Mesenchymal stem cell (in vitro differentiated cells and primary cell): Measurements from ENCODE around the gene WDR64.

Source experiments
- DNase-seq: peaks from one replicate; pipeline ENCODE4 v3.0.0-alpha.2; 2013
- H2AFZ ChIP-seq: one replicate; pipeline ENCODE4 v1.6.1; 2013; ENCODE audit warnings: low read depth, mild to moderate bottlenecking, control low read depth, inconsistent platforms, low read length, moderate library complexity
- H2AK5ac ChIP-seq: 2 replicates; pipeline ENCODE4 v1.6.1; 2013; ENCODE audit warnings: low read length, moderate library complexity, mild to moderate bottlenecking, inconsistent platforms; ENCODE audit not compliant: severe bottlenecking
- H2BK120ac ChIP-seq: one replicate; pipeline ENCODE4 v1.6.1; 2013; ENCODE audit warnings: low read depth, mild to moderate bottlenecking, inconsistent platforms, low read length, moderate library complexity
- H2BK12ac ChIP-seq, 2 experiments: one replicate each; pipeline ENCODE4 v1.6.1; 2013; ENCODE audit warnings: inconsistent platforms in 2 of 2, low read length in 2 of 2, mild to moderate bottlenecking in 2 of 2, moderate library complexity in 2 of 2, control low read depth in 1 of 2
- H2BK15ac ChIP-seq: one replicate; pipeline ENCODE4 v1.6.1; 2013; ENCODE audit warnings: mild to moderate bottlenecking, low read depth, inconsistent platforms; ENCODE audit not compliant: poor library complexity, severe bottlenecking
- H2BK5ac ChIP-seq: 2 replicates; pipeline ENCODE4 v1.6.1; 2013; ENCODE audit warnings: low read depth, mild to moderate bottlenecking, low read length, control low read depth, inconsistent platforms; ENCODE audit not compliant: poor library complexity, severe bottlenecking
- H3K14ac ChIP-seq, 2 experiments: one replicate each; pipeline ENCODE4 v1.6.1; 2013; ENCODE audit warnings: inconsistent platforms in 2 of 2, low read length in 2 of 2, control low read depth in 1 of 2, mild to moderate bottlenecking in 1 of 2, moderate library complexity in 1 of 2
- H3K18ac ChIP-seq, 2 experiments: one replicate each; pipeline ENCODE4 v1.6.1; 2013; ENCODE audit warnings: inconsistent platforms in 2 of 2, low read length in 2 of 2, control low read depth in 1 of 2, low read depth in 1 of 2, mild to moderate bottlenecking in 1 of 2
- H3K23ac ChIP-seq, 2 experiments: one replicate each; pipeline ENCODE4 v1.6.1; 2013; ENCODE audit warnings: inconsistent platforms in 2 of 2, low read length in 2 of 2, mild to moderate bottlenecking in 2 of 2, moderate library complexity in 2 of 2, control low read depth in 1 of 2
- H3K27ac ChIP-seq: 2 replicates; pipeline ENCODE4 v1.5.1; 2013; ENCODE audit warnings: mild to moderate bottlenecking, moderate library complexity, low read length, control low read depth, inconsistent platforms; ENCODE audit not compliant: poor library complexity, severe bottlenecking
- H3K27me3 ChIP-seq, 2 experiments: 2 replicates each; pipeline versions ENCODE4 v1.6.1 to v1.7.0; 2013; ENCODE audit warnings: low read length in 2 of 2, mild to moderate bottlenecking in 2 of 2, moderate library complexity in 2 of 2, control low read depth in 1 of 2, inconsistent platforms in 1 of 2; ENCODE audit not compliant: control insufficient read depth in 1 of 2, insufficient read depth in 1 of 2
- H3K36me3 ChIP-seq, 2 experiments: 2 replicates each; pipeline versions ENCODE4 v1.6.1 to v1.7.0; 2013; ENCODE audit warnings: low read length in 2 of 2, control low read depth in 1 of 2, inconsistent platforms in 1 of 2, low read depth in 1 of 2, mild to moderate bottlenecking in 1 of 2; ENCODE audit not compliant: insufficient read depth in 2 of 2, control insufficient read depth in 1 of 2
- H3K4ac ChIP-seq, 2 experiments: one replicate each; pipeline ENCODE4 v1.6.1; 2013; ENCODE audit warnings: inconsistent platforms in 2 of 2, low read length in 2 of 2, mild to moderate bottlenecking in 2 of 2, moderate library complexity in 2 of 2, control low read depth in 1 of 2, low read depth in 1 of 2
- H3K4me1 ChIP-seq: 2 replicates; pipeline ENCODE4 v1.6.1; 2013; ENCODE audit warnings: low read depth, low read length, control low read depth; ENCODE audit not compliant: control insufficient read depth, insufficient read depth
- H3K4me2 ChIP-seq: 2 replicates; pipeline ENCODE4 v1.6.1; 2013; ENCODE audit warnings: low read length, mild to moderate bottlenecking, inconsistent platforms; ENCODE audit not compliant: poor library complexity, severe bottlenecking
- H3K4me3 ChIP-seq, 2 experiments: 2 replicates each; pipeline versions ENCODE4 v1.5.1 to v1.7.0; 2013; ENCODE audit warnings: low read length in 2 of 2, mild to moderate bottlenecking in 2 of 2, control low read depth in 1 of 2, low read depth in 1 of 2; ENCODE audit not compliant: insufficient read depth in 1 of 2
- H3K79me1 ChIP-seq: replicated peaks from 2 replicates; pipeline ENCODE4 v1.6.1; 2013; ENCODE audit warnings: mild to moderate bottlenecking, control low read depth, low read length, inconsistent platforms; ENCODE audit not compliant: poor library complexity, severe bottlenecking
- H3K9ac ChIP-seq: 2 replicates; pipeline ENCODE4 v1.7.0; 2013; ENCODE audit warnings: mild to moderate bottlenecking, low read length, moderate library complexity
- H3K9me3 ChIP-seq: 2 replicates; pipeline ENCODE4 v1.7.0; 2013; ENCODE audit warnings: mild to moderate bottlenecking, low read length; ENCODE audit not compliant: control insufficient read depth
- H4K8ac ChIP-seq: one replicate; pipeline ENCODE4 v1.6.1; 2013; ENCODE audit warnings: inconsistent platforms, mild to moderate bottlenecking, low read length, moderate library complexity
- H4K91ac ChIP-seq: one replicate; pipeline ENCODE4 v1.6.1; 2013; ENCODE audit warnings: mild to moderate bottlenecking, low read length, inconsistent platforms
- WGBS: methylation state at CpG from one replicate; pipeline ENCODE4 v1.1.7; 2013; ENCODE audit warnings: mixed read lengths; 5-methylcytosine and 5-hydroxymethylcytosine counted together

The WDR64 gene

DNA sequence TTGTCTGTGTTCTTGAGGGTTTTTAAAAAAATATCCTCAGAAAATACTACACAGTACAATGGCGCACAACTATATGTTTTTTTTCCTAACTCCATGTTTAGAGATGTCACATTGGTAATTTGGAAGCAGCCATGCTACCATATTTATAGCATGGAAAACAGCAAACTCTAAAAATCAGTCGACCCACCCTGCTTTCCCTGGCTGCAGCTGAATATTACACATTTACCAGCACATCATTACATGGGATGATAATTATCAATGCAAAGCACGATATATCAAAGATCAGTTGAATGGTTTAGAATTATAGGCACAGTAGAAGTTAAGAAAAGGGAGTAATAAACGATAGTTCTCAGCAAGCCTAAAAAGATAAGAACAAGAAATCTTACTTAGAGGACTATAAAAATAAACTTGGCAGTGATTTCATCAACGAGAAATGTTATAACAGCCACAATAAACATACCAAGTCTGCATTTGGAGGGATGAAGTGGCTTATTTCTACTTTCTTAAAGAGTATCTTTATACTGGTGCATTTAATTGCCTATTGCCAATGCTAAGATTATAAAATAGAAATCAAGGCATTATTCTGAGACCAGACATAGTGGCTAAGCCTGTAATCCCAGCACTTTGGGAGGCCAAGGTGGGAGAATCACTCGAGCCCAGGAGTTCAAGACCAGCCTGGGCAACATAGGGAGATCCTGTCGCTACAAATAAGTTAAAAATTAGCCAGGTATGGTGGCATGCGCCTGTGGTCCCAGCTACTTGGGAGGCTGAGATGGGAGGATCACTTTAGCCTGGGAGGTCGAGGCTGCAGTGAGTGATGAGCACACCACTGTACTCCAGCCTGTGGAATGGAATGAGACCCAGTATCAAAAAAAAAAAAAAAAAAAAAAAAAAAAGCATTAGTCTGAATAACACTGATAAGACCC, 43.4 kb downstream of the WDR64 start:
- Histone ChIP-seq H4K8ac (no peak overlapping the region), H2BK5ac (no peak overlapping the region), H3K4me2 (no peak overlapping the region), H3K9me3 (no peaks in the 10 kb centered on the region), H2BK12ac (no peak overlapping the region), H4K91ac (no peak overlapping the region), H3K27me3 (no peaks in the 10 kb centered on the region), H2AFZ (no peak overlapping the region), H2AK5ac (no peak overlapping the region), H3K4ac (no peak overlapping the region), H3K9ac (no peak overlapping the region), H3K27ac (no peak overlapping the region), H2BK120ac (no peak overlapping the region), H2BK15ac (no peak overlapping the region), H3K36me3 (no peaks in the 10 kb centered on the region), H3K79me1 (no peaks in the 10 kb centered on the region), H3K4me3 (no peak overlapping the region), H3K4me1 (peaks cover 3% of the 10 kb centered on the region), H3K18ac (no peak overlapping the region), H3K14ac (no peak overlapping the region), H3K23ac (no peak overlapping the region)
- DNase-seq: no peak
- 76% methylated on average over 6 of the region's 9 CpGs for WGBS

- Histone ChIP-seq H3K36me3 (no peaks in the 10 kb centered on the region), H3K79me1 (no peaks in the 10 kb centered on the region), H2BK5ac (no peak overlapping the region), H2BK15ac (no peak overlapping the region), H3K4me1 (peaks cover 3% of the 10 kb centered on the region), H2BK120ac (no peak overlapping the region), H3K9me3 (no peaks in the 10 kb centered on the region), H3K27me3 (no peaks in the 10 kb centered on the region), H3K4ac (no peak overlapping the region), H3K4me2 (no peak overlapping the region), H3K27ac (no peak overlapping the region), H2AK5ac (no peak overlapping the region), H3K4me3 (no peak overlapping the region), H3K9ac (no peak overlapping the region), H4K91ac (no peak overlapping the region), H3K14ac (no peak overlapping the region), H3K18ac (no peak overlapping the region), H4K8ac (no peak overlapping the region), H2BK12ac (no peak overlapping the region), H2AFZ (no peak overlapping the region), H3K23ac (no peak overlapping the region)
- DNase-seq: no peak
- WGBS: 83% methylated on average over 6 of the region's 6 CpGs
These were observed 44.2 kb downstream of the WDR64 start for GRCh38 chr1:241696172-241696814.

GRCh38 chr1:241696815-241697639, 44.9 kb downstream of the WDR64 start:
- no peak overlapping the region for H2BK12ac ChIP-seq
- H3K4me2 ChIP-seq: no peak overlapping the region
- no peak overlapping the region for H3K4ac ChIP-seq
- no peak overlapping the region for H4K8ac ChIP-seq
- no peak overlapping the region for H3K9ac ChIP-seq
- H3K14ac ChIP-seq: no peak overlapping the region
- H2BK5ac ChIP-seq: no peak overlapping the region
- H4K91ac ChIP-seq: no peak overlapping the region
- no peaks in the 10 kb centered on the region for H3K36me3 ChIP-seq
- no peak overlapping the region for H3K23ac ChIP-seq
- no peak overlapping the region for H2BK120ac ChIP-seq
- peaks cover 3% of the 10 kb centered on the region for H3K4me1 ChIP-seq
- H2AK5ac ChIP-seq: no peak overlapping the region
- no peak overlapping the region for H2BK15ac ChIP-seq
- no peak overlapping the region for H3K4me3 ChIP-seq
- no peaks in the 10 kb centered on the region for H3K27me3 ChIP-seq
- 87% methylated on average over 4 of the region's 4 CpGs for WGBS
- H3K9me3 ChIP-seq: no peaks in the 10 kb centered on the region
- H3K27ac ChIP-seq: no peak overlapping the region
- DNase-seq: no peak
- H3K79me1 ChIP-seq: no peaks in the 10 kb centered on the region
- H2AFZ ChIP-seq: no peak overlapping the region
- H3K18ac ChIP-seq: no peak overlapping the region

DNA sequence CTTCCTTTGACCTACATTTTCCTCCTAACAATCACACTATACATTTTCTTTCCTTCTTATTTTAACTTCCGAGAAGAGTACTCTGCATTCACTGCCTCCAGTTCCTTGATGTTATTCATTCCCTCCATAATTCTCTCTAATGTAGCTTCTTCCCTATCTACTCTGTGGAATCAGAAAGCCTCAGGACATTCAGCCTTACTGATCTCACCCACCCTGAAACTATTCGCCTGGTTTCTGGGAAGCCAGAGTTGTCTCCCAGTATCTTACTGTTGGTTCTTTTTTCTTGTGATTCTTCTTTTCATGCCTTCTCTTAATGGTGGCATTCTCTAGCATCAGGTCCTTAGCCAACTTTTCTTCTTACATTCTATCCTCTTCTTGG, 45.5 kb downstream of the WDR64 start:
- Histone ChIP-seq H3K4me2 (no peak overlapping the region), H3K9ac (no peak overlapping the region), H3K9me3 (no peaks in the 10 kb centered on the region), H2AFZ (no peak overlapping the region), H3K4ac (no peak overlapping the region), H3K27me3 (no peaks in the 10 kb centered on the region), H2BK12ac (no peak overlapping the region), H3K36me3 (no peaks in the 10 kb centered on the region), H2BK15ac (no peak overlapping the region), H3K79me1 (no peaks in the 10 kb centered on the region), H3K4me3 (no peak overlapping the region), H3K27ac (no peak overlapping the region), H3K23ac (no peak overlapping the region), H2BK120ac (no peak overlapping the region), H4K91ac (no peak overlapping the region), H3K14ac (no peak overlapping the region), H2AK5ac (no peak overlapping the region), H3K4me1 (peaks cover 3% of the 10 kb centered on the region), H4K8ac (no peak overlapping the region), H2BK5ac (no peak overlapping the region), H3K18ac (no peak overlapping the region)
- DNase-seq: no peak
- 95% methylated on average over 2 of the region's 2 CpGs for WGBS
